Endothelial cell of umbilical vein (primary cell): Measurements from ENCODE around the gene NPS. TPM values are rescaled to one million over a fixed set of nuclear protein-coding genes. Genes with fewer than 3 reads are reported as not detected.

Source experiments
- BruUV-seq: library from RNA; stranded (reverse); fragments of 400-500 nt; replicated peaks from 2 replicates; lab custom pipeline; 2021; lab: Mats Ljungman, UMichigan
- CTCF ChIA-PET: fragments of 300-600, 350-600 bp; sonication (Branson Sonifier 250); formaldehyde crosslinking; loops from one replicate; lab custom pipeline; 2021; ENCODE audit warnings: antibody characterized with exemption, inconsistent platforms; lab: Charles Lee
- POLR2A ChIA-PET: fragments of 300-600, 350-600 bp; sonication (Branson Sonifier 250); formaldehyde crosslinking; loops from one replicate; lab custom pipeline; 2021; ENCODE audit warnings: antibody characterized with exemption, inconsistent platforms; lab: Charles Lee
- DNase-seq: peaks from one replicate; pipeline ENCODE4 v3.0.0-alpha.2; 2011; ENCODE audit warnings: low read depth, low spot score
- FAIRE-seq: peaks from 2 replicates; lab custom pipeline; 2011; peaks lifted over from hg19 to GRCh38; lab: Jason Lieb, UNC
- H2AFZ ChIP-seq: 2 replicates; pipeline ENCODE4 v1.6.0; 2012; ENCODE audit warnings: low read depth, low read length, control low read depth, inconsistent platforms
- H3K27ac ChIP-seq: 2 replicates; pipeline ENCODE4 v1.5.1; 2011; ENCODE audit warnings: low read depth, mild to moderate bottlenecking, control low read depth, low read length, moderate library complexity; ENCODE audit not compliant: insufficient read depth
- H3K27me3 ChIP-seq, 2 experiments: 2 replicates each; pipeline versions ENCODE4 v1.6.0 to v1.6.1; 2011; ENCODE audit warnings: low read length in 2 of 2, mixed read lengths in 1 of 2; ENCODE audit not compliant: control insufficient read depth in 2 of 2, insufficient read depth in 2 of 2
- H3K36me3 ChIP-seq, 2 experiments: 2 replicates in 1 of 2; 3 replicates in 1 of 2; pipeline ENCODE4 v1.5.1; 2011; ENCODE audit warnings: low read length in 2 of 2, mild to moderate bottlenecking in 1 of 2, moderate library complexity in 1 of 2; ENCODE audit not compliant: control insufficient read depth in 2 of 2, insufficient read depth in 2 of 2; ENCODE audit errors: extremely low read depth in 1 of 2
- H3K4me1 ChIP-seq: 3 replicates; pipeline ENCODE4 v1.5.1; 2011; ENCODE audit warnings: mild to moderate bottlenecking, low read length; ENCODE audit not compliant: control insufficient read depth, insufficient read depth; ENCODE audit errors: extremely low read depth
- H3K4me2 ChIP-seq: 2 replicates; pipeline ENCODE4 v1.6.1; 2011; ENCODE audit warnings: low read length, control low read depth, mixed read lengths; ENCODE audit not compliant: insufficient read depth
- H3K4me3 ChIP-seq, 3 experiments: fragments of 200-600 bp in 1 of 3; sonication (generic), shearing (Covaris generic) in 1 of 3; replicated peaks in 1 of 3; 2 replicates each; pipeline ENCODE4 v1.5.1; 2011 to 2016; ENCODE audit warnings: control low read depth in 3 of 3, low read length in 3 of 3, mild to moderate bottlenecking in 2 of 3, inconsistent platforms in 1 of 3, low read depth in 1 of 3, moderate library complexity in 1 of 3; ENCODE audit not compliant: insufficient read depth in 1 of 3
- H3K79me2 ChIP-seq: 2 replicates; pipeline ENCODE4 v1.6.0; 2012; ENCODE audit warnings: low read length, inconsistent platforms; ENCODE audit not compliant: control insufficient read depth, insufficient read depth
- H3K9ac ChIP-seq: replicated peaks from 2 replicates; pipeline ENCODE3; 2011; ENCODE audit warnings: low read length, control low read depth; ENCODE audit not compliant: insufficient read depth; ENCODE audit errors: extremely low read depth
- H3K9me1 ChIP-seq: replicated peaks from 3 replicates; pipeline ENCODE4 v1.6.0; 2011; ENCODE audit warnings: mild to moderate bottlenecking, low read length; ENCODE audit not compliant: control insufficient read depth, insufficient read depth; ENCODE audit errors: extremely low read depth
- H3K9me3 ChIP-seq: replicated peaks from 2 replicates; pipeline ENCODE4 v1.5.1; 2012; ENCODE audit warnings: low read length, inconsistent platforms; ENCODE audit not compliant: control insufficient read depth, insufficient read depth
- H4K20me1 ChIP-seq: replicated peaks from 2 replicates; pipeline ENCODE3; 2011; ENCODE audit warnings: mild to moderate bottlenecking, low read length; ENCODE audit not compliant: control insufficient read depth, insufficient read depth; ENCODE audit errors: extremely low read depth
- CTCF ChIP-seq, 2 donors: IDR thresholded peaks; 1 replicate in 1 of 2; 2 replicates in 1 of 2; pipeline ENCODE4 v1.5.1; 2011; ENCODE audit warnings: low read length in 2 of 2, mild to moderate bottlenecking in 2 of 2, moderate library complexity in 2 of 2, control low read depth in 1 of 2, inconsistent platforms in 1 of 2, low read depth in 1 of 2; ENCODE audit not compliant: insufficient read depth in 1 of 2; ENCODE audit errors: extremely low read depth in 1 of 2
- EZH2 ChIP-seq: IDR thresholded peaks from 2 replicates; pipeline ENCODE4 v1.6.1; 2012; ENCODE audit warnings: borderline replicate concordance, low read depth, mild to moderate bottlenecking, moderate library complexity, low read length, inconsistent platforms; ENCODE audit not compliant: severe bottlenecking
- FOS ChIP-seq: IDR thresholded peaks from 2 replicates; pipeline ENCODE4 v1.6.1; 2011; ENCODE audit warnings: mild to moderate bottlenecking, low read length, moderate library complexity, borderline replicate concordance; ENCODE audit not compliant: insufficient read depth
- GATA2 ChIP-seq: IDR thresholded peaks from 2 replicates; pipeline ENCODE4 v1.7.0; 2011; ENCODE audit warnings: low read depth, mild to moderate bottlenecking, moderate library complexity, mixed read lengths, low read length; ENCODE audit not compliant: insufficient read length, insufficient read depth
- JUN ChIP-seq: IDR thresholded peaks from 2 replicates; pipeline ENCODE4 v1.6.1; 2011; ENCODE audit warnings: borderline replicate concordance, low read depth; ENCODE audit not compliant: insufficient read length, insufficient read depth
- MAX ChIP-seq: IDR thresholded peaks from 2 replicates; pipeline ENCODE4 v1.6.1; 2011; ENCODE audit not compliant: insufficient read depth, insufficient read length
- MYC ChIP-seq: IDR thresholded peaks from one replicate; pipeline ENCODE4 v1.6.1; 2011; ENCODE audit warnings: mild to moderate bottlenecking, low read depth, low read length
- POLR2A ChIP-seq: IDR thresholded peaks from 2 replicates; pipeline ENCODE4 v1.6.1; 2012; ENCODE audit warnings: low read depth, mild to moderate bottlenecking, control low read depth, low read length
- POLR2AphosphoS5 ChIP-seq: IDR thresholded peaks from 2 replicates; pipeline ENCODE4 v1.6.1; 2012; ENCODE audit warnings: low read depth, mild to moderate bottlenecking, control low read depth, low read length, moderate library complexity; ENCODE audit not compliant: insufficient read depth
- dilution Hi-C: fragments of 300-500 bp; cut with MboI; formaldehyde crosslinking; loops from one replicate; pipeline ENCODE4 v1.15.0; 2019; ENCODE audit warnings: low sequenced_read_pairs; ENCODE audit not compliant: extremely low pct_ligation_motif_present
- intact Hi-C: fragments of 100-400 bp; cut with micrococcal nuclease; formaldehyde crosslinking; loops from one replicate; pipeline ENCODE4 v1.10.0; 2022
- polyA plus RNA-seq, 4 experiments: library from polyadenylated mRNA; depleted of rRNA in 3 of 4; stranded (reverse) in 3 of 4; unstranded in 1 of 4; fragments of >200 nt; gene quantifications; 2 replicates each; pipeline versions ENCODE4 v1.2.1 to v1.2.3, GENCODE V29; 2011 to 2012; ENCODE audit warnings: missing spikeins in 1 of 4
- total RNA-seq: library from RNA; stranded (reverse); gene quantifications from 2 replicates; pipeline ENCODE4 v1.2.3, GENCODE V29; 2021

NPS gene
- total and polyA plus RNA-seq, 2 donors (not counting 3 experiments of a cell fraction or from before 2014, with no cell fraction given) = not detected

- H3K79me2 ChIP-seq = no peaks in the 10 kb centered on the region
- dilution Hi-C loops (no loop called here), intact Hi-C loops (no loop called here)
- ChIA-PET CTCF (no interaction called here), POLR2A (no interaction called here)
- no peak overlapping the region for H2AFZ ChIP-seq
- no peak for DNase-seq
- no peak overlapping the region for H3K27ac ChIP-seq
- no peak overlapping the region for H3K4me3 ChIP-seq
- H3K27me3 ChIP-seq = no peaks in the 10 kb centered on the region
- FAIRE-seq = no peak
- no TSS peak for BruUV-seq
- no peak overlapping the region for H3K9ac ChIP-seq
- H3K9me1 ChIP-seq = no peaks in the 10 kb centered on the region
- H3K4me1 ChIP-seq = no peaks in the 10 kb centered on the region
- no peak overlapping the region for H3K4me2 ChIP-seq
- H3K36me3 ChIP-seq = no peaks in the 10 kb centered on the region
- no peaks in the 10 kb centered on the region for H4K20me1 ChIP-seq
- TF ChIP-seq GATA2 = no peak
- no peak for TF ChIP-seq POLR2A
- no peak for TF ChIP-seq EZH2
- TF ChIP-seq MYC = no peak
- TF ChIP-seq FOS = no peak
- TF ChIP-seq CTCF (IDR thresholded peaks at IDR 0.05; ENCODE audit: extremely low read depth in 1 of 2, insufficient read depth in 1 of 2, low read depth in 1 of 2, low read length in 2 of 2) = no peak
- no peak for TF ChIP-seq POLR2AphosphoS5
- no peak for TF ChIP-seq MAX
- no peak for TF ChIP-seq JUN
- H3K9me3 ChIP-seq = no peaks in the 10 kb centered on the region
Measured at GRCh38 chr10:127576051-127576450, 26.9 kb downstream of the NPS start.
